ENCODE data around the gene GOLGA8N. TPM values are rescaled to one million over a fixed set of nuclear protein-coding genes. Genes with fewer than 3 reads are reported as not detected.

GOLGA8N gene
- total RNA-seq, 3 donors from 2014 or later (not counting 1 experiment from before 2014, with no cell fraction given): 50.5 to 238 (median 72.9) TPM

GRCh38 chr15:32656091-32656490 is 62.8 kb downstream of the GOLGA8N start:
- no peak overlapping the region for H3K27ac ChIP-seq (ENCODE audit: low read length)
- no peaks in the 10 kb centered on the region for H3K27me3 ChIP-seq (ENCODE audit: control insufficient read depth, insufficient read depth, low read length)
- Mint-ChIP-seq H3K9me3 (no peaks in the 10 kb centered on the region), H3K4me3 (no peak overlapping the region), H3K27ac (no peak overlapping the region), H3K27me3 (ENCODE audit: low read depth in 2 of 2) (no peaks in the 10 kb centered on the region), H3K36me3 (no peaks in the 10 kb centered on the region), H3K4me1 (peaks cover 13 to 16% of the 10 kb centered on the region in 2 donors)
- H3K4me3 ChIP-seq (ENCODE audit: low read length): no peak overlapping the region
- DNase-seq: no peak
- no peaks in the 10 kb centered on the region for H3K36me3 ChIP-seq (ENCODE audit: control insufficient read depth, insufficient read depth, low read length)
- TF ChIP-seq CTCF (IDR thresholded peaks at IDR 0.05): no peak
- H3K9me3 ChIP-seq (ENCODE audit: control insufficient read depth, insufficient read depth, low read length): no peaks in the 10 kb centered on the region
- H3K4me1 ChIP-seq (ENCODE audit: control insufficient read depth, insufficient read depth, low read length): no peaks in the 10 kb centered on the region
- WGBS (ENCODE audit: insufficient coverage): 23% methylated on average over 4 of the region's 4 CpGs
- intact Hi-C loops (cut with micrococcal nuclease): no loop called here
- ATAC-seq: no peak

DNA sequence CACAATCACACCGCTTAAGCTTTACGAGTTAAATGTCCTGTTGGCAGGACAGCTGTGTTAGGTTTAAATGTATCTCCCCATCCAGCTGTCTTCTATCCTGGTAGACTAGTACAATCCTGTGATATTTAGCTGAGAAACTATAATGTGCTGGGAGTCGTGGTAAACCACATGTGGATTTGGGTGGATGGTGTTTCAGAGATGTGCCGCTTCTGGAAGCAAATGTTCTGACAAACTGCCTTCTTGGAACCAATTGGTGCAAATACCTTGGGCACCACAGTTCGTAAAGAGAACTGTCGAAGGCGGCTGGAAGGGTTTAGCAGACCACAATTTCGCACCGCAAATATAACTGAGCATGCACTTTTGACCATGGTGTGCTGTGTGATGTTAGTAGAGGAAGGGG is 63.2 kb downstream of the GOLGA8N start:
- 72% methylated on average over 9 of the region's 9 CpGs for WGBS (ENCODE audit: insufficient coverage)
- Mint-ChIP-seq H3K9me3 (no peaks in the 10 kb centered on the region), H3K36me3 (no peaks in the 10 kb centered on the region), H3K4me1 (peaks cover 11 to 16% of the 10 kb centered on the region in 2 donors), H3K27me3 (ENCODE audit: low read depth in 2 of 2) (no peaks in the 10 kb centered on the region), H3K27ac (no peak overlapping the region), H3K4me3 (no peak overlapping the region)
- no peak for DNase-seq
- Histone ChIP-seq H3K9me3 (ENCODE audit: control insufficient read depth, insufficient read depth, low read length) (no peaks in the 10 kb centered on the region), H3K27me3 (ENCODE audit: control insufficient read depth, insufficient read depth, low read length) (no peaks in the 10 kb centered on the region), H3K36me3 (ENCODE audit: control insufficient read depth, insufficient read depth, low read length) (no peaks in the 10 kb centered on the region), H3K4me1 (ENCODE audit: control insufficient read depth, insufficient read depth, low read length) (no peaks in the 10 kb centered on the region), H3K27ac (ENCODE audit: low read length) (no peak overlapping the region), H3K4me3 (ENCODE audit: low read length) (no peak overlapping the region)
- no peak for ATAC-seq
- intact Hi-C loops (cut with micrococcal nuclease): no loop called here
- no peak for TF ChIP-seq CTCF (IDR thresholded peaks at IDR 0.05)

Other genes starting within 250 kb of the GOLGA8N start
- 1 to 10 TPM; 4.5 to 9.2 (median 6.2) TPM for gene GOLGA8K, start 190.2 kb upstream of the GOLGA8N start, total RNA-seq
- 10 to 100 TPM; 28.8 to 72.6 (median 35.5) TPM for gene GOLGA8O, start 137.8 kb upstream of the GOLGA8N start, total RNA-seq
- 1 to 10 TPM; 1.4 to 8.1 (median 5.6) TPM for gene ARHGAP11A, start 22.0 kb downstream of the GOLGA8N start, total RNA-seq
- gene SCG5, start 48.3 kb downstream of the GOLGA8N start, total RNA-seq: not detected
- not detected for gene GREM1, start 124.5 kb downstream of the GOLGA8N start, total RNA-seq

All from natural killer cell (primary cell).